8988T (cell line): ENCODE data around the gene MUL1.

Source experiments
- DNase-seq: peaks from one replicate; pipeline ENCODE4 v3.0.0; 2011

The MUL1 gene

DNA sequence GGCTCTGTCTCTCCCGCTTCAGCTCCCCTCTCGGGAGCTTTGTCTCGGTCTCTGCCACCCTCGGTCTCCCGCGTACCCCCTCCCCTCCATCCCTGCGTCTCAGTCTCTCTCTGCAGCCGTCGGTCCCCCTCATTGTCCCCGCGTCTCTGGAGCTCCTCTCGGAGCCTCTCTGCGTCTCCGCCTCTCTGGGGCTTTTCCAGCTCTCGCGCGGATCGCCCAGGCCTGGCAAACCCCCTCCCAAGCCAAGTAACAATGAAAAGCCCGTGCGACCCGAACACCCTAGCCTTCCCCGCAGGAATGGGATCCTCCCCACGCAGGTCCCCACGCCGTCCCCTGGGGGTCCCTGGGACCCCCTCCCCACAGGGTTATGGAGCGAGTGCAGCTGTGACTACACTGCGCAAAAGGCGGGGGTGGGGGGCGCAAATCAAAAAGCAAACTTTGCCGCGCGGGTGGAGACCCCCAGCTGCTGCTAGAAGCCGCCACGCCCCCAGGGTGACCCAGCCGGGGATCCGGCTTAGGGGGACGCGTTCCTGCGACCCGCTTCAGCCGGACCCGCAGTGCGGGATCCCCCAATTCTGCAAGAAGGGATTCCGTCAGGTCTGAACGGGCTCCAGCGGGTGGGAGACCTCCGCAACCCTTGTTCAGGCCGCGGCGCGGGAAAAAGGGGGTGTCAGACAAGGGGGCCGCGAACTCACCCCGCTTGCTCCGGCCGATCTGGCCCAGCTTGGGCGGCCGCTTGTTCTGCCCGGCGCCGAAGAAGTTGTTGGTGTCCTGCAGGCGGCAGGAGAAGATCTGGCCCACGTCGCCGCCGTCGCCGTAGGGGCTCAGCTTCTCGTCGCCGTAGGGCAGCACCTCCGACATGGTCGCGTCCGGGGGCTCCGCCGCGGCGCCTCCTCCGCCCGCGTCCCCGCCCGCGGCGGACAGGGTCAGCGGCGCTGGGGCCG is 23.2 kb downstream of the MUL1 start:
- DNase-seq: peak; percentile 45

DNA sequence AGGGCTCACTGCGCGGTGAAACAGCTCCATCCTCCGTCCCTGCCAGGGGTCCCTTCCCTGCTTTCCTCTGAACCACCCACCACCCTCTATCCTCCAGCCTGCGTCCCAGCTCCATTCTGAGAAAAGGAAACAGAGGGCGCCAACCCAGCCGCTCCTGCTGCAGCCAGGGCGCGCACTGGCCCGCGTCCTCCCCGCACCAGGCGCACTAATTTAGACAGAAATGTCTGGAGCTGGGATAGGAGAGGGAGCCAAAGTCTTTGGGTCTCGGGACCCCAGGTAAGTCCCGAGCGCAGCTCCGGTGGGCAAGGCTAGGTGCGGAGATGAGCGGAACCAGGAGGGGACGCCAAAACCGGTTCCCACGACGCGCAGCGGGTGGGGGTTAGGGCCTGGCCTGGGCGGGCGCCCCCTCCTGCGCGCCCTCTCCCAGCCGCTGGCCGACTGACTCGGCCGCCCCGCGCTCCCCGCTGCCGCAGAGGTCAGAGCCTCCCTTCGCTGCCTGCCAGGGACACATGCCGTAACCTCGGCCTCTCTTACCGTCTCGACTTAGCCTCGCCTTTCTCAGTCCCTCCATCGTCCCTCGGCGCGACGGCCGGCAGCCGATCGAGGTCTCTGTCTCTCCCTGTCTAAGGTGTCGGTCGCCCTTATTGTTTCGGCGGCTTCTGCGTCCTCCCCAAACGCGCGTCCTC is 24.0 kb downstream of the MUL1 start:
- peak; percentile 45 for DNase-seq

DNA sequence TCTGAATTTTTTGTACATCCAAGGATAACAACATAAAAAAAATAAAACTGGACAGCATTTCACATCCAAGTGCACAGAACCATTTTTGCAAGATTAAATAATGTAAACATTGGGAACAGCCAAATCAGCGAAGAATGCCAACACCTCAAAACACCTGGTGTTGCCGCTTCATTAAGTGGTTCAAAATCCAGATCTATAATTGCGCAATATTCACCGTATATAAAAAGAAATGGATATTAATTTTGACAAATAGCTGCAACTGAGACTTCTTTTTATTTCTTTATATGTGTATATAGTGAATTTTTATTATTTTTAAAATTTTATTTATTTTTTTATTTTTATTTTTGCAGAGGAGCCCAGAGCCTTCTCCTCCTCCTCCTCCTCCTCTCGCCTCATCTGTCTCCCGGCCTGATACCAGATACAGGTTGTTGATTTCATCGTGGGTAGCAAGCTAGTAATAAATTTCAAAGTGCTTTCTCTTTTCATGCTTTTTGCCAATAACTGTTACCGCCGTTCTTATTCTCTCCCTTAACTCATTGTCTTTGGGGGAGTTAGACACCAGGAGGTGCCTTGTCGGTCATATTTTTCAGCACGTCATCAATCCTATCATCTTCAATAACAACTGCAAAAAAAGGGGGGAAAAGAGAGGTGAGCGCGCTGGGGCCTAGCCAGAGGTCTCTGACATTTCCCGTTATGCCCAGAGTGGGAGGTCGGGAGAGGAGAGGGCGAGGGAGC is 24.7 kb downstream of the MUL1 start:
- DNase-seq: no peak

DNA sequence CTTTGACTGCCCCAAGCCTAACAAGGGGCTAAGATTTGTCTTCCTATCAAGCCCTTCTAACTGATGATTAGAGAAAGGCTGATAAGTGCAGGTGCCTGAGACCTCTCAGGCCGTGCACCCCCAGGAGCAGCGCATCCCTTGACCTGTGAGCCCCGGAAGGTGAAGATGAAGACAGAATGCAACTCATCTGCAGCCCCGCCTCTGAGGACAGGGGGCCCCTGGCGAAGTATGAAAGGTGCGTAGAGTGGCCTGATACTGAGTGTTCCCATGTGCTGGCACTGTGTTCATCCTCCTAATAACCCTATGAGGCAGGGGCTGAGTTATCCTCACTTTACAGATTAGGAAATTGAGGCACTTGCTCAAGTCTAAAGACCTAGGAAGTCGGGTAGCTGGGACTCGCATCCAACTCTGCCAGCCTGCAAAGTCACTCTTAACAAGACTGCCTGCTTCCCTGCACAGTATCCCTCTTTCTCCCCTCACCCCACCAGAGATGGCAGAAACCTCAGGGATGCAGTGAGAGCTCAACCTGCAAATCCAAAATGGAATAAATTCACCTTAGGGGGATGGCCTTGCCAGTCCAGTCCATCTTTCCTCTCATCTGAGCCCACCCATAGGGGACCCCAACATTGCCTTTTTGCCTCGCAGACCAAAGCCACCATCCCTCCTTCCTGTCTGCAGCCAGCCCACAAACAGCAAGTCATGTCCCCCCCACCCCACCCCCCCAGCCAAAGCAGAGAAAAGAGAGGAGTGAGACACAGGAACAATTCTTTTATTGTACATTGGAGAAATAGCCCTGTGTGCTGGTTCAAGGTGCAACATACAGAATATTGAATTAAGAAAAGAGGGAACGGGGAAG is 26.1 kb downstream of the MUL1 start:
- DNase-seq: no peak

DNA sequence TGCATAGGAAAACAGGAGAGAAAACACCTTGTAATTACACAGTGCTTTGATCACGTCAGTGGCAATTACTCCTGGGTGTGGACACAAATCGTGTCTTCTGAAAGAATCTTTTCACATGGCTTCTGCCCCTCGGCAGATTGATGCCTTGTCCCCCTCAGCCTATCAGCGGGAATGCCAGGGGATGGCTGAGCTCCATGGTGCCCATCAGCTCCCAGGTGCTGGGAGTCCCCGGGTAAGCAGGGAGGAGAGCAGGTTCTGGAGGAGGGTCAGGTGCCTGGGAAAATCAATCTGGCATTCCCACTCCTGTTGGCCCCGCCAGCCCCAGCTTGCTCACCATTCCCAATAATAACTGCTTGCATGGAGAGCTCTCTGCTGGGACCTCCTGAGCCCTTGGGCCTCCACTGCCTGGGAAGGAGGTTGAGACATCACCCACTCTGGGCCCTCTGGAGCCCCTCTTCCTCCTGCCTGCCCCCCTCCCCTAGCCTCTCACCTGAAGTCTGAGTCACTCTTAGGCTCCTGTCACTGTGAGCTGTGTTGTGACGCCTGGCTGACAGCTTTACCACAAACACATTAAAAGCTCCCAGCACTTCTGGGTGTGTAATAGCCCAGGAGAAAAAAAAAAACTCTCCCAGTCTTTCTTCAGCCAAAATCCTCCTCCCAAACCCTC is 26.9 kb downstream of the MUL1 start:
- DNase-seq: no peak

DNA sequence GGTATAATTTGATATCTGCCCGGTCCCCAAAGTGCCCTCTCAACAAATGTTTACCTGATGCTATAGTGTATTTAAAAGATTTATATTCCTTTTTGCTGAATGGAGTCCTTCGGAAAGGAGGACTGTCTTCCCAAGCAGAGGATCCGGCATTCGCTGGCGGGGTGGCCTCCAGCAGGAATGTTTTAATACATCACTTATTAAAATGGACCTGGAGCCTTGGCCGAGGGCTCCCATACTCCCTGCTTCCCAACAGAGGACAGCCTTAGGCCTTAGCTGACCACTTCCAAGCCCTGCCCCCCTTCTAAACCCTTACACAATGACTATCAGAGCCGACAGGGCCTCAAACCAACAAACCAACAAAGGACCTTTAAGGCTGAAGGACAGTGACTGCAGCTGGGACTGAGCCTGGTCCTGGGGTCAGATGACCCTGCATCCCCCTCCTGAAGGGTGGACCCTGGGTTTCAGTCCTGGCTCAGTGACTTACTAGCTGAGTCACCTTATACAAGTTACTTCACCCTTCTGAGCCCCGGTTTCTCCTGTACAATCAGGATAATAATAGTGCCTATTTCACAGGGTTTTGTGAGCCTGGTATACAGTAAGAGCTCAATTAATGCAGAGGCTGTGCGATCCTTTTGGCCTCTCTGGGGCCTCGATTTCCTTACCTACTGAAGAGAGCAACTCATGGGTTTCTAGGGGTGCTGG is 27.6 kb downstream of the MUL1 start:
- no peak for DNase-seq

DNA sequence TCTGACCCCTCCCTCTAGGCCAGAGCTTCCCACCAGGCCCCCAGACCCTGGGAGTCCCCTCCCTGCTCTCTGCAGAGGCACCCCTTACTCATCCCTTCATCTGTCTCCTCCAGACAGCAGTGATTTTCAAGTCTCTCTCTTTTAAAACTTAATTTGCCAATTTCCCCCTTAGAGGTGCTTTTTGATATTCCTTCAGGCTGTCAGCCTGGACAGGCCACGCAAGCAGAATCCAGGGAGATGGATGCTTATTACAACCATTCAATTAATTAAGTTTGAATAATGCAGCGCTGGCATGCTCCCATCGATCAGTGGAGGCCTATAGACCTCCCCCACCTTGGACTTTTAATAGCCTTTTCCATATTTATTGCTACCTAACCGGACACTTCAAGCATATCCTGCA is 28.1 kb downstream of the MUL1 start:
- DNase-seq: no peak

DNA sequence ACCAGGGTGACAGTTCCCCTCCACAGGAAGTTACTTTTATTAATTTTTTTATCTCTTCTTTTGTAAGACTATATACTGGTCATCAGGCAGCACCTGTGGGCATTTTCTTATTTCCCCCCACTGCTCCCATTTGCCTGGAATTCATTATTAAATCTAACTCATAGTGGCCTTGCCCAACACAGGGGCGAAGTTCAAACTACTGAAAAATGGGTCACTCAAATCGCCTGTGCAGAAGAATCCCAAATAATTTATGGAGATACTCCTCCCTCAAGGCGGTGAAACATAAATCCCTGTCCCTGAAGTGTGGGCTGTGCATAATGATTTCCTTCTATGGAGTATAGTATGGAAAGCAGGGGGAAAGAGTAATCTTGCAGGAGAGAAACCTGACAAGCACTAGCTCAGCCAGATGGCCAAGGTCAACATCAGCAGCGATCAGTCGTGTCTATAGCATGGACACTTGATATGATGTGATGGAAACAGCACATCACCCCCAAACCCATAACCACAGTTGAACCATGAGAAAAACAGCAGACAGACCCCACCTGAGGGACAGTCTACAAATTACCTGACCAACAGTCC is 29.8 kb downstream of the MUL1 start:
- no peak for DNase-seq

DNA sequence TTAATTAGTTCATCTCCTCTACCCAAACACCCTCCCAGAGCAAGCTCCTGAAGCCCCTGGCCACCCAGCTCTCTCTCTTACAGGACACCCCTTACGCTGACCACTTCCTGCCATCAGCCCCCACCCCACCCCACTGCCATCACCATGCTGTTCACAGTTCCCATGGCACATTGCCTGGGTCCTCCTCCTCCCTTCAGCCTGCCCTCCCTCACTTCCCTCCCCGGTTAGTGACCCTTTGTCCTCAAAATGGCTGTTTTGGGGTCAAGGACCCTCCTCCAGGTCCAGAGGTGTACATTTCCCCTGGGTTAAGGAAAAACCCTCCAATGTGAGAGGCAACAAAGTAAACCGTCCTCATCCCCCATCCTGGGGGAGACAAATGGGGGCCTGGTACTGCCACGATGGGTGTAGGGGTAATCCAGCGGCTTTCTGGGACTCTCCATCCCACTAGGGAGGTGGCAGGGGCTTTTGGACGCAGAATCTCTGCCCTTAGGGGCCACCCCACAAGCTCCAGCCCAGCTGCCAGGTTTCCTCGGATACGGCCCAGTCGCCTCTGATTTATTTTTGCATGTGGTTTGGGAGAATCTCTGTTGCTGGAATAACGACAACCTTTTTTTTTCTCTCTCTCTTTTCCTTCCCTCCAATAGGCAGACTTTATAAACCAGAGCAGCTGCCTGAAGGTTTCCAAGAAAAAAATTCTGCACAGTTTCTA is 30.4 kb downstream of the MUL1 start:
- DNase-seq: no peak

DNA sequence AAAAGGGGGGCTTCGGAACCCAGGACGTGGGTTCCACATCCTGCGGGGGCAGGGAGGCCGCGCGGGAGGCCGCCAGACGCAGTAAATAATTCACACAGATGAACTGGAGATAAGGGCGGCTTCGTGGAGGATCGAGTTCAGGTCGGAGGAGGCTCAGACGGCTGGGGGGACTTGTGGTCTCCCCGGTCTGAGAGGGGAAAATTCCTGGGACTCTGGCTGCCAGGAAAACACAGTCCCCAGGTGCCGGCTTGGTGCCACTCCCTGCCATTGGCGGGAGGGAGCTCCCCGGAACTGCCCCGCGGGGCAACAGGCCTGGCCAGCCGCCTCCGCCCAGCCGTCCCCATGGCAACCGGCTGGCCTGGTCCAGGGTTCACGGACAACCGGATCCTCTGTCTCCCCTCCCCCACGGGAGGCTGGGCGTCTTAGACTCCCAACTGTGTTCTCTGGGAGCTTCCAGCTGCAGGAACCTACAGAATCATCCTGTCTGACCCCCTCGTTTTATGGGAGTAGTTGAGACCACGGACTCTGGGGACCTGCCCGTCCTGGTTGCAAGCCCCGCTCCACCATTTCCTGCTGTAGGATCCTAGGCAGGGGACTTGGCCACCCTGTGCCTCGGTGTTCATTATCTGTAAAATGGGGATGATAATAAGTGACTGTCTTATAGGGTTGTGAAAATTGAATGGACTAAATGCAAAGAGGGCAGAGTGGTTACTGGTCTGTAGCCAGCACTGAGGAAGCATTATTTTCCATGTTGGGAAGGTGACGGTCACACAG is 31.5 kb downstream of the MUL1 start:
- no peak for DNase-seq

DNA sequence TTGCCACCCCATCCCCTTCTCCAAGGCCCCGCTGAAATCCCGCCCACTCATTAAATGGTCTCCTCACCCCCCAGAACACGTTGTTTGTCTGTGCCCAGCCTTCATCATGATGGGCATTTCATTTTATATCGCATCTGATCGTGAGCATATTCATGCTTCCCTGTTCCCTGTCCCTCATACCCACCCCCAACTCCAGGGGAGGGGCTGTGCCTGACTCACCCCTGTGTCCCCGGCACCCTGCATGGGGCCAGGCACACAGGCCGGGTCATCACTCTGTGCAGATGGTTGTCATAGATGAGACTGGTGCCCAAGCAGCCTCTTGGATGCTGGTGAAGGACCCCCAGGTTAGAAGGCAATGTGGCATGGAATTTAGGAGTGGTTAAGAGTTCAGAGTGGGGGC is 33.0 kb downstream of the MUL1 start:
- no peak for DNase-seq

DNA sequence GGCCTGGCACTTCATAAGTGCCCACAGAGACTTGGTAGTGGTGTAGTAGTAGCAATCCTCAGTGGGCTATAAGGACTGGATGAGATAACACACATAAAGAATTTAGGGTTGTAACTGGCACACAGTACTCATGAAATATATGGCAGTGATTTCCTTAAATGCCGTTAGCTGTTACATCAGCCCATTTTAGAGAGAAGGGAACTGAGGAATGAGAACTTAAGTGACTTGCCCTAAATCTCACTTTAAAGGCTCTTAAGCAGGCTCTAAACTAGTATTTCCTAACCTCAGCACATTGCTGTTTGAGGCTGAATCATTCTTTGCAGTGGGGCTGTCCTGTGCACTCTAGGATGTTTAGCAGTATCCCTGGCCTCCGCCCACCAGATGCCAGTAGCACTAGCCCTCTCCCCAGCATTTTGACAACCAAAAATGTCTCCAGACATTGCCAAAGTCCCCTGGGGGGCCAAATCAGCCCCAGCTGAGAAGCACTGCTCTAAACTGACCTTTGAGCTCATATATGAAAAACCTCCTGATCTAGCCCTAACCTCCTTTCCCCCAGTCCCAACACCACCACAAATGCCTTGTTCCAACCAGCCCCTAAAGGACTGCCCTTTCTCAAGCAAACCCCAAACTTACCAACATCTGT is 33.5 kb downstream of the MUL1 start:
- DNase-seq: no peak

DNA sequence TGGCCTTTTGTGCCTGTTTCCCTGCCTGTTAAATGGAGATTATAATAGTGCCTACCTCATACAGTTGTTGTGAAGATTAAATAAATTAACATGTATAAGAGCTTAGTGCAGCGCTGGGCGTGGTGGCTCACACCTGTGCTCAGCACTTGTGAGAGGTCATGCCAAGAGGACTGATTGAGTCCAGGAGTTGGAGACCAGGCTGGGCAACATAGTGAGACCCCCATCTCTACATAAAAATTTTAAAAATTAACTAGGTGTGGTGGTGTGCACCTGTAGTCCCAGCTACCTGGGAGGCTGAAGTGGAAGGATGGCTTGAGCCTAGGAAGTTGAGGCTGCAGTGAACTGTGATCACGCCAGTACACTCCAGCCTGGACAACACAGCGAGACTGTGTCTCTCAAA is 34.1 kb downstream of the MUL1 start:
- DNase-seq: no peak

DNA sequence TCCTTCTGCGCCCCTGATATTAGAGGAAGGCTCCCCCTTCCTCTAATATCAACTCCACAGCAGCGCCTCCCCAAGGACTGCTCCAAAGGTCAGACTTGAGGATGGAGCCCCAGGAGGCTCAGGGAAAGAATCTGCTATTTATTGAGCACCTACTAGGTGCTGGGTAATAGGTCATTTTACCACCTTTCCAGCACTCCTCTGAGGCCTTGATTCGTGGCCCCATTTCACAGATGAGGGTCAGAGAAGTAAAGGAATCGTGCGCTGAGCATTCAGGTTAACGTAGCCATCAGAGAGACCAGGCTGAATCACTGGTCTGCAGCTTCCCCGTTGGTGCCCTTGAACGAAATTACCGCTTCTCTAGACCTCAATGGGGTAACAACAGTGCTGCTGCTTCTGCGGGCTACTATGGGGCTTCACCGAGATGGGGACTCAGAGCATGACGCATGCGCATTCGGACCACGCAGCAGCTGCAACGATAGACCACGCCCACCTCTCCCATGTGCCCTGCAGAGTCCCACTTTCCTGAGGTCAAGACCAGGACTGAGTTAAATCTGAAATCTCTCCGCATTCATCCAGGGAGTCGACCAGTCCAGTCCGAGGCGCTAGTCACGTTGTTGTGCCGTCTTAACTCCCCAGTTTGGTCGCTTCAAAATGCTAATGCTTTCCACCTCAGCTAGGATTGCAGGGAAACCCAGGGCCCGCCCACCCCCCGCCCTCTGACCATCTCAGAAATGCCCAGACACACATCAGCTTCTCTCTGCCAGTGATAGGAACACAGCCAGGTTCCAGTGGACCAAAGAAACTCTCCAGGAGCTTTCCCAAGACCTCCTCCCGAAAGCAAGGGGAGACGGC is 34.9 kb downstream of the MUL1 start:
- no peak for DNase-seq

DNA sequence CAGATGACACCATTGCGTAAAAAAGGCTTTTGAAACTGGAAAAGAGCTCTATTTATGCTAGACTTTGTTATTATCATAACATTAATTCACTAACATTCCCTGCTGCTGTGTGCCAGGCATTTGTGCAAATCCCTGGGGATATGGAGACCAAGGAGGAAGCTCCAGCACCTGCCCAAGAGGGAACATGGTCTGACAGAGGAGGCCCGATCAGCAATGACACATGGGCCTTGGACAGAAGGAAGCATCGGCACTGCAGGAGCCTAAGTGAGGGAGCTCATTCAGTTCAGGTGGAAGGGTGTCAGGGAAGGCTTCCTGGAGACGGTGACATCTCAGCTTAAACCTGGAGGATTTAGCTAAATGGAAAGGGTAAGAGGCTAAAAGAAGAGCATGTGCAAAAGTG is 35.8 kb downstream of the MUL1 start:
- DNase-seq: no peak

DNA sequence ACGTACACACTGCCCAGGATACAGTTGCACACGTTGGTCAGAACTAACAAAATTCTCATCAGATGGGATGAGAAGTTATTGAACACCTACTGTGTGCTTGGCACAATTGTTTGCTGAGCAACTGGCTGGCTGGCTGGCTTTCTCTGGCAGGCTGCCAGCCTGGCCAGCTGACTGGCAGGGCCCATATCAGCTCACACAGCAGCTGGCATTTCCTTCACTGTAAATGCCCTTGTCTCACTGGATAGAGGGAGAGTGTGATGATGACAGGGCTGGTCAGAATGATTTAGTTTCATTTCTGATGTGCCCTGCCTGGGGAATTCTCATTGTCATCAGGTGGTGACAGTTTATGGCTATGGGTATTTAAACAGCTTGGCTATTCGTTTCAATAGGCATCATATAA is 37.8 kb downstream of the MUL1 start:
- no peak for DNase-seq

DNA sequence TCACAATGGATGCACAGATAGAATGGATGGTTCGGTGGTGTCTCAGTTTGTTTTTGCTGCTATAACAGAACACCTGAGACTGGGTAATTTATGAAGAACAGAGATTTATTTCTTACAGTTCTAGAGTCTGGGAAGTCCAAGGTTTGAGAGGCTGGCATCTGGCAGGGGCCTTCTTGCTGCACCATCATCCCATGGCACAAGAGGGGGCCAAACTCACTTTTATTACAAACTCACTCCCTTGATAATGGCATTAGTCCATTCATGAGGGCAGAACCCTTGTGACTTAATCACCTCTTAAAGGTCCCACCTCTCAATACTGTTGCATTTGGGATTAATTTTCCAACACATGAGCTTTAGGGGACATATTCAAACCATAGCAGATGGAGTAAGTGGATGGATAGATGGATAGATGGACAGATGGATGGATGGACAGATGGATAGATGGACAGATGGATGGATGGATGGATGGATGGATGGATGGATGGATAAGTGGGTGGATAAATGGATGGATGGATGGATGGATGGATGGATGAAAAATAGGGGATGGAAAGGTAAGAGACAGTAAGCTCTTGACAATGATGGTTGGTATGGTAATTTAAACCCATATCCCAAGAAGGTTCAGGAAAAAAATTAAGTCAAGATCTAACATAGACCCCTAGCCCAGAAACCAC is 38.4 kb downstream of the MUL1 start:
- DNase-seq: no peak
